Mesothelial cell of epicardium (in vitro differentiated cells): Measurements from ENCODE around the gene DNAH2. TPM values are rescaled to one million over a fixed set of nuclear protein-coding genes. Genes with fewer than 3 reads are reported as not detected.

ENCODE experiments used
- DNase-seq, 2 experiments: peaks; one replicate each; pipeline ENCODE4 v3.0.0; 2021; ENCODE audit warnings: low spot score in 2 of 2; ENCODE audit not compliant: unreplicated experiment in 2 of 2
- H3K27ac Mint-ChIP-seq: 2 replicates; pipeline ENCODE4 v1.8.0; 2021; ENCODE audit warnings: mixed read lengths
- H3K27me3 Mint-ChIP-seq: 2 replicates; pipeline ENCODE4 v1.8.0; 2021; ENCODE audit warnings: low read depth, mixed read lengths
- H3K36me3 Mint-ChIP-seq: 2 replicates; pipeline ENCODE4 v1.8.0; 2021; ENCODE audit warnings: mixed read lengths
- H3K4me1 Mint-ChIP-seq: 2 replicates; pipeline ENCODE4 v1.8.0; 2021; ENCODE audit warnings: mixed read lengths
- H3K4me3 Mint-ChIP-seq: 2 replicates; pipeline ENCODE4 v1.8.0; 2021; ENCODE audit warnings: mild to moderate bottlenecking, moderate library complexity, mixed read lengths
- H3K9me3 Mint-ChIP-seq: 2 replicates; pipeline ENCODE4 v1.8.0; 2021; ENCODE audit warnings: mixed read lengths
- CTCF ChIP-seq: fragments of 200-600 bp; sonication (generic); IDR thresholded peaks from one replicate; pipeline ENCODE4 v1.5.0; 2021; ENCODE audit warnings: antibody characterized with exemption; ENCODE audit not compliant: unreplicated experiment
- total RNA-seq: library from RNA; stranded (reverse); gene quantifications from 3 replicates; pipeline ENCODE4 v1.2.1, GENCODE V29; 2021

DNAH2 gene
- total RNA-seq, 1 donor from 2014 or later: 0.18 TPM

- H3K36me3 Mint-ChIP-seq: no peaks in the 10 kb centered on the region
- H3K9me3 Mint-ChIP-seq: no peaks in the 10 kb centered on the region
- H3K4me3 Mint-ChIP-seq: no peak overlapping the region
- H3K4me1 Mint-ChIP-seq: peaks cover 3% of the 10 kb centered on the region
- H3K27me3 Mint-ChIP-seq: peaks cover 12% of the 10 kb centered on the region
- DNase-seq: no peak
- peak overlapping the region; percentile 57 for H3K27ac Mint-ChIP-seq
- TF ChIP-seq CTCF: no peak
Observed at GRCh38 chr17:7727886-7728285, 10.3 kb downstream of the DNAH2 start.

- Mint-ChIP-seq H3K9me3 (no peaks in the 10 kb centered on the region), H3K4me3 (no peak overlapping the region), H3K4me1 (peaks cover 3% of the 10 kb centered on the region), H3K36me3 (no peaks in the 10 kb centered on the region), H3K27ac (no peak overlapping the region), H3K27me3 (peaks cover 14% of the 10 kb centered on the region)
- no peak for TF ChIP-seq CTCF
- no peak for DNase-seq
Observed at GRCh38 chr17:7729816-7730215, 12.3 kb downstream of the DNAH2 start.

GRCh38 chr17:7732981-7733539, 15.5 kb downstream of the DNAH2 start:
- Mint-ChIP-seq H3K27me3 (peaks cover 33% of the 10 kb centered on the region), H3K36me3 (no peaks in the 10 kb centered on the region), H3K27ac (no peak overlapping the region), H3K9me3 (no peaks in the 10 kb centered on the region), H3K4me3 (no peak overlapping the region), H3K4me1 (no peaks in the 10 kb centered on the region)
- DNase-seq: no peak
- TF ChIP-seq CTCF: no peak

GRCh38 chr17:7737601-7738000, 20.1 kb downstream of the DNAH2 start:
- H3K4me1 Mint-ChIP-seq: no peaks in the 10 kb centered on the region
- no peak for TF ChIP-seq CTCF
- H3K9me3 Mint-ChIP-seq: no peaks in the 10 kb centered on the region
- peaks cover 51% of the 10 kb centered on the region for H3K27me3 Mint-ChIP-seq
- no peak for DNase-seq
- no peak overlapping the region for H3K4me3 Mint-ChIP-seq
- no peaks in the 10 kb centered on the region for H3K36me3 Mint-ChIP-seq
- H3K27ac Mint-ChIP-seq: no peak overlapping the region

- no peak overlapping the region for H3K4me3 Mint-ChIP-seq
- TF ChIP-seq CTCF: no peak
- H3K36me3 Mint-ChIP-seq: no peaks in the 10 kb centered on the region
- H3K27ac Mint-ChIP-seq: no peak overlapping the region
- no peaks in the 10 kb centered on the region for H3K9me3 Mint-ChIP-seq
- peaks cover 39% of the 10 kb centered on the region for H3K27me3 Mint-ChIP-seq
- DNase-seq: no peak
- H3K4me1 Mint-ChIP-seq: peaks cover 5% of the 10 kb centered on the region
Observed at GRCh38 chr17:7739746-7740145, 22.2 kb downstream of the DNAH2 start.
